ENCODE results near the gene C1QTNF5. TPM values are rescaled to one million over a fixed set of nuclear protein-coding genes. Genes with fewer than 3 reads are reported as not detected.

Gene C1QTNF5
- total RNA-seq, 2 experiments from 2014 or later = not detected

DNA sequence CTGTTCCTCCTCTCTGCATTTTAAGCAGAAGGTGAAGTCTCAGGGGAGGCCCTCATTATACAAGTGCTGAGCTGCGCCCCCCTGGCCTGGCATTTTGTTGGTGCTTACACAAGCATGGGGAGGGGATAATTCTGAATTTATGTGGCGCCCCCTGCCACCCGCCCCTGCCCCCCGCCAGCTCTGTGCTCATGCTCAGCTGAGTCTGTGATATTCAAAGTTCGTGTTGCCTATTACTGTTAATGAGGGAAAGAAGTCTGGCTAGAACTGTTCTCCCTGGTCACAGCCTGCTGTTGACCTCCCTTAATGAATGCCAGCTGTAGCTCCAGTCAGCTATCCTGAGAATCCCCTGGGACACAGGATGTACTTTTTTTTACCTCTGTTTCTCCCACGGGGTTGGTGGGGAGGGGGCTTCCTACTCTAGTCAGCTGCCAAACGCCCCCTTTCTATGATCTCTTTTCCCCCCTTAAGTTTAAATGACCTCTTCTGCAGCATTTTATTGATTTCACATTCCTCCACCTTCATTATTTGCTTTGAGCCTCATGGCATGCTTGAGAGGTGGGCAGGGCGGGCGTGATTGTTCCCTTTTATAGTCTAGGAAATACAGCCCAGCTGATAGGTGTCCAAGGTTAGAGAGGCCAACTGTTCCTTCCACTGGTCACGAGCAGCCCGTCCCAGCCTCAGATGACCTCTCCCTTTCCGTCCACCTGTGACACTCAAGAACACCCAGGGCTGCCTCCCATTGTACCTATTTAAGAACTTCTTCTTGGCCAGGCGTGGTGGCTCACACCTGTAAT lies 28.6 kb upstream of the C1QTNF5 start:
- H3K4me3 Mint-ChIP-seq = no peak overlapping the region
- no peaks in the 10 kb centered on the region for H3K36me3 Mint-ChIP-seq
- H3K27ac Mint-ChIP-seq = no peak overlapping the region
- DNase-seq (no peak), ATAC-seq (ENCODE audit: low read depth) (no peak)
- H3K4me1 Mint-ChIP-seq = peaks cover 14% of the 10 kb centered on the region
- no peaks in the 10 kb centered on the region for H3K9me3 Mint-ChIP-seq
- POLR2A ChIA-PET = no interaction called here
- H3K27me3 Mint-ChIP-seq = peaks cover 37% of the 10 kb centered on the region

- Mint-ChIP-seq H3K36me3 (no peaks in the 10 kb centered on the region), H3K4me3 (no peak overlapping the region), H3K9me3 (no peaks in the 10 kb centered on the region), H3K27ac (no peak overlapping the region), H3K4me1 (peaks cover 5% of the 10 kb centered on the region), H3K27me3 (peaks cover 41% of the 10 kb centered on the region)
- no peak for ATAC-seq (ENCODE audit: low read depth)
- POLR2A ChIA-PET = interaction anchor here (0.9 kb wide), 1 partner anchor 13 kb away, joined by 5 read pairs; no protein-coding TSS in a partner anchor
- no peak for DNase-seq
Observed at GRCh38 chr11:119368121-119369034, 27.7 kb upstream of the C1QTNF5 start.

GRCh38 chr11:119367661-119368120 lies 27.0 kb upstream of the C1QTNF5 start:
- ATAC-seq (ENCODE audit: low read depth) (no peak), DNase-seq (no peak)
- POLR2A ChIA-PET = interaction anchor here (0.9 kb wide), 1 partner anchor 12 kb away, joined by 5 read pairs; no protein-coding TSS in a partner anchor
- peaks cover 3% of the 10 kb centered on the region for H3K4me1 Mint-ChIP-seq
- H3K27me3 Mint-ChIP-seq = peaks cover 47% of the 10 kb centered on the region
- H3K36me3 Mint-ChIP-seq = no peaks in the 10 kb centered on the region
- H3K9me3 Mint-ChIP-seq = no peaks in the 10 kb centered on the region
- H3K4me3 Mint-ChIP-seq = no peak overlapping the region
- no peak overlapping the region for H3K27ac Mint-ChIP-seq

- H3K27ac Mint-ChIP-seq = no peak overlapping the region
- peaks cover 3% of the 10 kb centered on the region for H3K4me1 Mint-ChIP-seq
- peaks cover 52% of the 10 kb centered on the region for H3K27me3 Mint-ChIP-seq
- no peak overlapping the region for H3K4me3 Mint-ChIP-seq
- DNase-seq (no peak), ATAC-seq (ENCODE audit: low read depth) (no peak)
- H3K36me3 Mint-ChIP-seq = no peaks in the 10 kb centered on the region
- H3K9me3 Mint-ChIP-seq = no peaks in the 10 kb centered on the region
- POLR2A ChIA-PET = no interaction called here
Observed at GRCh38 chr11:119366690-119367620, 26.3 kb upstream of the C1QTNF5 start.

- Mint-ChIP-seq H3K4me3 (no peak overlapping the region), H3K27ac (no peak overlapping the region), H3K9me3 (no peaks in the 10 kb centered on the region), H3K36me3 (no peaks in the 10 kb centered on the region), H3K4me1 (peaks cover 3% of the 10 kb centered on the region), H3K27me3 (peaks cover 51% of the 10 kb centered on the region)
- POLR2A ChIA-PET = interaction anchor here (1.2 kb wide), 1 partner anchor 16 kb away, joined by 4 read pairs; the partner anchor contains the start of gene USP2
- no peak for ATAC-seq (ENCODE audit: low read depth)
- no peak for DNase-seq
Observed at GRCh38 chr11:119365071-119365591, 24.4 kb upstream of the C1QTNF5 start.

DNA sequence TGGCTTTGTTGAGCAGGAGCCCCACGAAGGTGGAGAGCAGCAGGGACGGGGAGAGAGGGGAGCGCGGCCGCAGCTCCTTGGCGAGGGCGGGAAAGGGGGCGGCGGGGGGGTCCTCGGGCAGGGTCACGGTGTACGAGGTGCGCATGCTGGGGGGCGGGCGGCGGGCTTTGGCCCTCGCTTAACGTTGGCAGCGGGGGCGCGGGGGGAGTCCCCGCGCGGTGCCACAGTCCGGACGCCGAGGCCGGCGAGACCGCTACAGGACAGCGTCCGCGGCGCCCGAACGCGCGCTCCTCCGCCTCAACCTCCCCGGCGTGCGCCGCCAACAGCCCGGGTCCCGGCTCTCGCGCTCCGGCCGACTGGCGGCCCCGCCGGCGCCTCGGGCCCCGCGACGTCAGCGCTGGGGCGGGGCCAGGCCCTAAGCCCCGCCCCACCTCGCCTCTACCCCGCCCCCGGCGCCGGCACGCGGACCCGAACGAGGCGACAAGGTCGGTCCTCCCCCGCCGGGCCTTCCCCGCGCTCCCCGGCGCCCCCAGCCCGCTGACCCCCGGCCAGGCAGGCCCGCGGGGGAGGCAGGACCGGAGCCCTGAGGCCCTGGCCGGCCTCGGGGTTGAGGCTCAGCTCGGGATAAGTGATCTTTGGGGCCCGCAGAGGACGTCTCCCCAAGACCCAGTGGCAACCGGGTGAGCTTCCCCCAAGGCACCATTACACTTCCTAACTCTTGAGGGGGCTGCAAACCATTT lies 23.3 kb upstream of the C1QTNF5 start:
- POLR2A ChIA-PET = interaction anchor here (0.6 to 1.2 kb wide), 2 partner anchors 17 to 287 kb away, joined by 4 to 5 read pairs; partner anchors contain the start of gene USP2
- H3K4me1 Mint-ChIP-seq = peaks cover 8% of the 10 kb centered on the region
- H3K4me3 Mint-ChIP-seq = peak overlapping the region; percentile 73
- H3K27me3 Mint-ChIP-seq = peaks cover 46% of the 10 kb centered on the region
- H3K36me3 Mint-ChIP-seq = no peaks in the 10 kb centered on the region
- no peak overlapping the region for H3K27ac Mint-ChIP-seq
- H3K9me3 Mint-ChIP-seq = no peaks in the 10 kb centered on the region
- DNase-seq = peak; percentile 80
- ATAC-seq (ENCODE audit: low read depth) = peak; percentile 75

DNA sequence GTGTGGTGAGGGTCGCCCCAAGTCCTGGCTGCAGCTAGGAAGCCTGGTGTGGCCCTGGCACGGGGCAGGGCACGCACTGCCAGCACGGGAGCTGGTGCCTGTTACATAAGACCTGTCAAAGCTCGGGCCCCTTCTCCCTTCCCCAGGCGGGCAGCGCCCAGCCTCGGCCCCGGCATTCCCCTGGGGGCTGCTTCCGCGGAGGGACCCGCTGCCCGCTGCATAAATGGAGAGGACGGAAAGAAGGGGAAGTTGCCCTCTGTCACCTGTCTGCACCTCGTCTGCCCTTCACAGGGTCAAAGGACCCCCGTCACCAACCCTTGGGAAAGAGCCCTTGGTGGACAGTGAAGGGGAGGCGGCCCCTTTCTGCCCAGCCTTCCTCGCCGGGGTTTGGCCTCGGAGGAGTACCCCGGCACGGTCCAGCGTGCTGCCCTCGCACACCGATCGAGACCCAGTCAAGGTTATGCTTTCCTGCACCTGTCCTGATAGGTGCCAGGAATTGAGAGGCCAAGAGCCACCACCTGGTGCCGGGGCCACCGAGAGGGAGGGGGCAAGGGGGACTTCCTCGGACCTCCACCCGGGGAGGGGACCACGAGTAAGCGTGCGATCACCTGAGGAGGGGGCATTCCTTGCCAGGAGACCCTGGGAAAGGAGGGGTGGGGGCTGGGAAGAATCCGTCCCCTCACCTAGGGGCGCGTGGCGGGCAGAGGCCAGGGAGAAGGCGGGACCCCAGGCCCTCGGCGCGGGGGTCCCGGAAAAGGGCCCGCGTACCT lies 22.6 kb upstream of the C1QTNF5 start:
- DNase-seq (no peak), ATAC-seq (ENCODE audit: low read depth) (no peak)
- no peak overlapping the region for H3K4me3 Mint-ChIP-seq
- H3K9me3 Mint-ChIP-seq = no peaks in the 10 kb centered on the region
- peaks cover 8% of the 10 kb centered on the region for H3K4me1 Mint-ChIP-seq
- no peak overlapping the region for H3K27ac Mint-ChIP-seq
- H3K27me3 Mint-ChIP-seq = peaks cover 49% of the 10 kb centered on the region
- POLR2A ChIA-PET = interaction anchor here (0.6 to 0.8 kb wide), 2 partner anchors 15 to 286 kb away, joined by 3 to 5 read pairs; no protein-coding TSS in a partner anchor
- no peaks in the 10 kb centered on the region for H3K36me3 Mint-ChIP-seq

DNA sequence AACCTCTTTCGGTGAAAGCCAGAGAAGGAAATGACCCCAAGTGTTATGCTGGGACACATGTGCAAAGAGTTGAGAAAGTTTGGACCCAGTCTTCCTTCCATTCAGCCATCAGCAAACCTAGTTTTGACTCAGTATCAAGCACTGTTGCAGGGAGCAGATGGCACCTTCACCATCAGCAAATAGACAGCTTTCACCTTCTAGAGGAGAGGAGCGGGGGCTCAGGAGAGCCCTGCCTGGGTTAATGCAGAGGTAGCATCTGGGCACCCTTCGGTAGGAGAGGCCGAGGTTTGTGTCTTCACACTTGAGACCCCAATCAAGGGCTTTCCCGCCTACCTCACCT lies 22.0 kb upstream of the C1QTNF5 start:
- Mint-ChIP-seq H3K27me3 (peaks cover 50% of the 10 kb centered on the region), H3K9me3 (no peaks in the 10 kb centered on the region), H3K27ac (no peak overlapping the region), H3K4me3 (no peak overlapping the region), H3K4me1 (peaks cover 8% of the 10 kb centered on the region), H3K36me3 (no peaks in the 10 kb centered on the region)
- DNase-seq (no peak), ATAC-seq (ENCODE audit: low read depth) (no peak)
- POLR2A ChIA-PET = interaction anchor here (0.8 kb wide), 1 partner anchor 15 kb away, joined by 3 read pairs; no protein-coding TSS in a partner anchor

- DNase-seq (no peak), ATAC-seq (ENCODE audit: low read depth) (no peak)
- H3K36me3 Mint-ChIP-seq = no peaks in the 10 kb centered on the region
- H3K9me3 Mint-ChIP-seq = no peaks in the 10 kb centered on the region
- H3K27ac Mint-ChIP-seq = no peak overlapping the region
- no peak overlapping the region for H3K4me3 Mint-ChIP-seq
- H3K4me1 Mint-ChIP-seq = peaks cover 8% of the 10 kb centered on the region
- H3K27me3 Mint-ChIP-seq = peaks cover 52% of the 10 kb centered on the region
- POLR2A ChIA-PET = interaction anchor here (0.8 kb wide), 1 partner anchor 14 kb away, joined by 3 read pairs; no protein-coding TSS in a partner anchor
Observed at GRCh38 chr11:119361941-119362725, 21.4 kb upstream of the C1QTNF5 start.

GRCh38 chr11:119361056-119361787 lies 20.5 kb upstream of the C1QTNF5 start:
- Mint-ChIP-seq H3K4me1 (peaks cover 11% of the 10 kb centered on the region), H3K36me3 (no peaks in the 10 kb centered on the region), H3K27ac (no peak overlapping the region), H3K4me3 (no peak overlapping the region), H3K9me3 (no peaks in the 10 kb centered on the region), H3K27me3 (peaks cover 51% of the 10 kb centered on the region)
- DNase-seq (no peak), ATAC-seq (ENCODE audit: low read depth) (no peak)
- POLR2A ChIA-PET = no interaction called here

Measured in activated naive CD8-positive, alpha-beta T cell treated with anti-CD3 and anti-CD28 coated beads, Interleukin-2, amount 10 ng/mL, durations not matched to agents 7 days and 5 days (primary cell).